SU-DHL-6 (cell line): ENCODE results near the gene TSHR.

Source experiments
- H2AFZ ChIP-seq: fragments of 200-600 bp; sonication (generic); 2 replicates; pipeline ENCODE4 v1.6.1; 2014; ENCODE audit warnings: low read depth, mild to moderate bottlenecking, moderate library complexity, mixed read lengths, antibody characterized with exemption, low read length; ENCODE audit not compliant: severe bottlenecking
- H3F3A ChIP-seq: fragments of 200-600 bp; shearing (Covaris generic); 2 replicates; pipeline ENCODE4 v1.6.0; 2016; ENCODE audit warnings: antibody characterized with exemption, mild to moderate bottlenecking; ENCODE audit not compliant: insufficient read depth
- H3K27ac ChIP-seq: fragments of 200-600 bp; sonication (generic); 2 replicates; pipeline ENCODE4 v1.5.1; 2016; ENCODE audit warnings: low read depth, mild to moderate bottlenecking, low read length, moderate library complexity, mixed read lengths
- H3K27me3 ChIP-seq: fragments of 200-600 bp; sonication (generic), shearing (Covaris generic); 2 replicates; pipeline ENCODE4 v1.6.0; 2014; ENCODE audit warnings: mild to moderate bottlenecking, low read length
- H3K36me3 ChIP-seq: fragments of 200-600 bp; sonication (generic); 2 replicates; pipeline ENCODE4 v1.6.1; 2014; ENCODE audit warnings: mild to moderate bottlenecking, low read length, mixed read lengths
- H3K4me2 ChIP-seq: fragments of 300-600, 200-600 bp; shearing (Covaris generic), sonication (generic); 2 replicates; pipeline ENCODE4 v1.6.0; 2014; ENCODE audit warnings: low read length, low read depth, mild to moderate bottlenecking; ENCODE audit not compliant: poor library complexity, severe bottlenecking
- H3K4me3 ChIP-seq: fragments of 200-600 bp; sonication (generic); 2 replicates; pipeline ENCODE4 v1.5.1; 2014; ENCODE audit warnings: antibody characterized with exemption, low read length, mild to moderate bottlenecking, mixed read lengths; ENCODE audit not compliant: insufficient read depth, poor library complexity, severe bottlenecking
- H3K79me2 ChIP-seq: fragments of 200-600 bp; sonication (generic); 2 replicates; pipeline ENCODE4 v1.6.1; 2014; ENCODE audit warnings: mild to moderate bottlenecking, low read length, moderate library complexity; ENCODE audit not compliant: insufficient read depth
- H3K9ac ChIP-seq: fragments of 200-600 bp; sonication (generic); 2 replicates; pipeline ENCODE4 v1.7.0; 2014; ENCODE audit warnings: mild to moderate bottlenecking, low read length
- H3K9me2 ChIP-seq: fragments of 200-600 bp; sonication (generic); replicated peaks from 2 replicates; pipeline ENCODE4 v1.6.1; 2014; ENCODE audit warnings: low read length; ENCODE audit not compliant: insufficient read depth
- H3K9me3 ChIP-seq: fragments of 200-600 bp; sonication (generic); 2 replicates; pipeline ENCODE4 v1.6.1; 2014; ENCODE audit warnings: low read length, mixed read lengths; ENCODE audit not compliant: insufficient read depth
- H4K20me1 ChIP-seq: fragments of 200-600 bp; sonication (generic); 2 replicates; pipeline ENCODE4 v1.6.1; 2014; ENCODE audit warnings: low read depth, mild to moderate bottlenecking, antibody characterized with exemption, low read length, moderate library complexity, mixed read lengths
- EZH2phosphoT487 ChIP-seq: fragments of 200-600 bp; sonication (generic), shearing (Covaris generic); conservative IDR thresholded peaks from 2 replicates; pipeline ENCODE4 v1.6.1; 2018; ENCODE audit warnings: mild to moderate bottlenecking, antibody characterized with exemption, low read length, moderate library complexity, mixed read lengths
- TF ChIP-seq, protein P1 (sequence below): fragments of 200-600 bp; sonication (generic); IDR thresholded peaks from one replicate; pipeline ENCODE4 v1.5.1; 2017; ENCODE audit warnings: antibody characterized with exemption, mild to moderate bottlenecking, low read length, moderate library complexity; ENCODE audit not compliant: insufficient read depth, poor library complexity, severe bottlenecking

The TSHR gene

GRCh38 chr14:81147140-81147897, 191.9 kb downstream of the TSHR start:
- no peak overlapping the region for H3K4me3 ChIP-seq
- no peak overlapping the region for H3K9ac ChIP-seq
- H3K9me3 ChIP-seq, result no peaks in the 10 kb centered on the region
- H3K27ac ChIP-seq, result no peak overlapping the region
- H2AFZ ChIP-seq, result no peak overlapping the region
- no peaks in the 10 kb centered on the region for H3F3A ChIP-seq
- H3K27me3 ChIP-seq, result no peaks in the 10 kb centered on the region
- H3K36me3 ChIP-seq, result no peaks in the 10 kb centered on the region
- H4K20me1 ChIP-seq, result no peaks in the 10 kb centered on the region
- no peaks in the 10 kb centered on the region for H3K79me2 ChIP-seq
- no peak overlapping the region for H3K4me2 ChIP-seq
- no peak for TF ChIP-seq EZH2phosphoT487
- TF ChIP-seq, protein P1, sequence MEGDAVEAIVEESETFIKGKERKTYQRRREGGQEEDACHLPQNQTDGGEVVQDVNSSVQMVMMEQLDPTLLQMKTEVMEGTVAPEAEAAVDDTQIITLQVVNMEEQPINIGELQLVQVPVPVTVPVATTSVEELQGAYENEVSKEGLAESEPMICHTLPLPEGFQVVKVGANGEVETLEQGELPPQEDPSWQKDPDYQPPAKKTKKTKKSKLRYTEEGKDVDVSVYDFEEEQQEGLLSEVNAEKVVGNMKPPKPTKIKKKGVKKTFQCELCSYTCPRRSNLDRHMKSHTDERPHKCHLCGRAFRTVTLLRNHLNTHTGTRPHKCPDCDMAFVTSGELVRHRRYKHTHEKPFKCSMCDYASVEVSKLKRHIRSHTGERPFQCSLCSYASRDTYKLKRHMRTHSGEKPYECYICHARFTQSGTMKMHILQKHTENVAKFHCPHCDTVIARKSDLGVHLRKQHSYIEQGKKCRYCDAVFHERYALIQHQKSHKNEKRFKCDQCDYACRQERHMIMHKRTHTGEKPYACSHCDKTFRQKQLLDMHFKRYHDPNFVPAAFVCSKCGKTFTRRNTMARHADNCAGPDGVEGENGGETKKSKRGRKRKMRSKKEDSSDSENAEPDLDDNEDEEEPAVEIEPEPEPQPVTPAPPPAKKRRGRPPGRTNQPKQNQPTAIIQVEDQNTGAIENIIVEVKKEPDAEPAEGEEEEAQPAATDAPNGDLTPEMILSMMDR, result no peak
- H3K9me2 ChIP-seq, result no peaks in the 10 kb centered on the region

- H3K9me2 ChIP-seq, result no peaks in the 10 kb centered on the region
- no peak overlapping the region for H3K9ac ChIP-seq
- no peaks in the 10 kb centered on the region for H3K79me2 ChIP-seq
- H2AFZ ChIP-seq, result no peak overlapping the region
- no peaks in the 10 kb centered on the region for H3K36me3 ChIP-seq
- TF ChIP-seq, protein P1, result no peak
- TF ChIP-seq EZH2phosphoT487, result no peak
- no peaks in the 10 kb centered on the region for H3F3A ChIP-seq
- no peak overlapping the region for H3K27ac ChIP-seq
- H3K4me3 ChIP-seq, result no peak overlapping the region
- no peaks in the 10 kb centered on the region for H3K9me3 ChIP-seq
- no peaks in the 10 kb centered on the region for H4K20me1 ChIP-seq
- H3K4me2 ChIP-seq, result no peak overlapping the region
- H3K27me3 ChIP-seq, result no peaks in the 10 kb centered on the region
Measured at GRCh38 chr14:81148635-81149034, 193.2 kb downstream of the TSHR start.

DNA sequence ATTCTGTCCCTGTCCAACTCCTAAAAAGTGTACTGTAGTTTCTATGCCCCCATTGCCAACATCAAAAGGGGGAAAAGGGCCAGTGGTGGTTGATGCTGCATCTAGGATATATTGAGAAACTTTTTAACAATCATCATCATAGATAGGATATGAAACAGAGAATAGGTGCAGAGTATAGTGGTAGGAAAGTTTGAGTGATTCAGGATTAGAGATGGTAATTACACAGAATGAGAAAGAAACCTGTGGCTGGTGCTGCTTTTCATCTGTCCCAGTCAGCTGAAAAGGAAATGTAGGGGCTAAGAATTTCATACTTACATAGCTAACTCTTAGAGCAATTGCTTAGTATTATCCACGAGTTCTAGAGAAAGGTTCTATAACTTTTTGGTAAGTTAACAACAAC, 197.8 kb downstream of the TSHR start:
- Histone ChIP-seq H3K9me3 (no peaks in the 10 kb centered on the region), H4K20me1 (no peaks in the 10 kb centered on the region), H3K36me3 (no peaks in the 10 kb centered on the region), H3K9ac (no peak overlapping the region), H3K79me2 (no peaks in the 10 kb centered on the region), H3K4me2 (no peak overlapping the region), H3K27ac (no peak overlapping the region), H3F3A (no peaks in the 10 kb centered on the region), H3K4me3 (no peak overlapping the region), H3K9me2 (no peaks in the 10 kb centered on the region), H3K27me3 (no peaks in the 10 kb centered on the region), H2AFZ (no peak overlapping the region)
- TF ChIP-seq, protein P1, result no peak
- no peak for TF ChIP-seq EZH2phosphoT487
